ENCODE data around the gene TMEM63C. TPM values are rescaled to one million over a fixed set of nuclear protein-coding genes. Genes with fewer than 3 reads are reported as not detected.

Gene TMEM63C
- total RNA-seq, 1 experiment from 2014 or later, result 5.7 TPM

DNA sequence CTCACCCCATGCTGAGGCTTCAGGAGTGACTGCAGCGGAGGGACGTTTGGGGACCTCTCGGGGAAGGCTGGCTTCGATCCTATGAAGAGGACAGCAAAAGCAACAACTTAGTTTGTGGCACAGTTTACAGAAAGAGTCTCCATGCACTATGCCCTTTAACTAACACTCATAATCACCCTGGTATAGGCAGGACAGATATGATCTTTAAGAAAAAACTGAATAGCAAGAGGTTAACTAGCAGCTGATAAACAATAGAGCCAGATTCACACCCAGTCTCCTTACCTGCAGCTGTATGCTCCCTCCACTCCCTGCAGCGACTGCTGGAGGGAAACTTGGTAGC lies 27.4 kb downstream of the TMEM63C start (continued):
- TF ChIP-seq SRF (IDR thresholded peaks at IDR 0.05; ENCODE audit: low read depth), result no peak
- TF ChIP-seq POLR2A (IDR thresholded peaks at IDR 0.05; ENCODE audit: borderline replicate concordance, extremely low read depth, insufficient read depth, insufficient read length), result no peak
- TF ChIP-seq, protein P1, sequence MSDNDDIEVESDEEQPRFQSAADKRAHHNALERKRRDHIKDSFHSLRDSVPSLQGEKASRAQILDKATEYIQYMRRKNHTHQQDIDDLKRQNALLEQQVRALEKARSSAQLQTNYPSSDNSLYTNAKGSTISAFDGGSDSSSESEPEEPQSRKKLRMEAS (IDR thresholded peaks at IDR 0.05), result no peak
- no peak for TF ChIP-seq TCF7L2 (IDR thresholded peaks at IDR 0.05; ENCODE audit: borderline replicate concordance, extremely low read depth, insufficient read depth, insufficient read length)
- TF ChIP-seq EZH2 (IDR thresholded peaks at IDR 0.05), result no peak
- no peak for TF ChIP-seq JUND (IDR thresholded peaks at IDR 0.05)
- TF ChIP-seq, protein P2, sequence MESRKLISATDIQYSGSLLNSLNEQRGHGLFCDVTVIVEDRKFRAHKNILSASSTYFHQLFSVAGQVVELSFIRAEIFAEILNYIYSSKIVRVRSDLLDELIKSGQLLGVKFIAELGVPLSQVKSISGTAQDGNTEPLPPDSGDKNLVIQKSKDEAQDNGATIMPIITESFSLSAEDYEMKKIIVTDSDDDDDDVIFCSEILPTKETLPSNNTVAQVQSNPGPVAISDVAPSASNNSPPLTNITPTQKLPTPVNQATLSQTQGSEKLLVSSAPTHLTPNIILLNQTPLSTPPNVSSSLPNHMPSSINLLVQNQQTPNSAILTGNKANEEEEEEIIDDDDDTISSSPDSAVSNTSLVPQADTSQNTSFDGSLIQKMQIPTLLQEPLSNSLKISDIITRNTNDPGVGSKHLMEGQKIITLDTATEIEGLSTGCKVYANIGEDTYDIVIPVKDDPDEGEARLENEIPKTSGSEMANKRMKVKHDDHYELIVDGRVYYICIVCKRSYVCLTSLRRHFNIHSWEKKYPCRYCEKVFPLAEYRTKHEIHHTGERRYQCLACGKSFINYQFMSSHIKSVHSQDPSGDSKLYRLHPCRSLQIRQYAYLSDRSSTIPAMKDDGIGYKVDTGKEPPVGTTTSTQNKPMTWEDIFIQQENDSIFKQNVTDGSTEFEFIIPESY (IDR thresholded peaks at IDR 0.05; ENCODE audit: extremely low read depth, insufficient replicate concordance, low read length), result no peak

DNA sequence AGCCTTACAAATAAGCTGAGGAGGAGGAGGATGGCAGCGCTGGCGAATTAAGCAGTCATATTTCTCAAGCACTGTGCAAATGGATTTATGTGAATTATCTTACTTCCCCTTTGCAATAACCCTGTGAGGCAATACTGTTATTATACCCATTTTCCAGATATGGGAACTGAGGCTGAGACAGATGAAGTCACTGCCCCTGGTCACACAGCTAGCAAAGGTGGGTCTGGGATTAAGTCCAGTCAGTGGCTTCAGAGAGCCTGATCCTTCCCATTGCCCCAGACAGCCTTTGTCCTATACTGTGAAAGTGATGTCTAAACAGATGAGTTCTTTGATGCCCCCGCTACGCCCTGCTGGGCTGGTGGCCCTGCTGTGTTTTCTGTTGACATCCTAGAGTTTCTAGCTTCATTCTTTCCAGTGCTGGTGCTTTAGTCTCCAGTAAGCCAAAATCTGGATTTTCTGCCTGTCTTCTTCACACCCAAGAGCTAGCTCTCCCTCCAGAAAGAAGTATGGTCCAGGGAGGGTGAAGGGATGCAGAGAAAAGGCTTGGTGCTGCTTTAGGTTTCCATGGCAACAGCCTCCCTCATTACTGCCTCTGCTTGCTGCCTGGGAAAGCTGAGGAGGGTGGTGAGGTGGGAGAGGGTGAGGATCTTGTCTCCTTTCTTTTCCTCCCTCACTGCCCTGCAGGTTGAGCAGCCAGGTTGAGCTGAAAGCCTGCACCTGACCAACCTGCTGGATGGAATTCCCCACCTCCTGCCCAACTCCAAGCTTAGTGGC lies 30.7 kb downstream of the TMEM63C start:
- H3K27ac ChIP-seq (ENCODE audit: low read depth, low read length), result no peak overlapping the region
- no peak overlapping the region for H3K4me2 ChIP-seq (ENCODE audit: low read length)
- H3K36me3 ChIP-seq (ENCODE audit: control insufficient read depth in 1 of 2, insufficient read depth in 2 of 2, low read length in 2 of 2), result no peaks in the 10 kb centered on the region
- ChIA-PET CTCF (interaction anchor here (1.6 to 3.4 kb wide), 4 partner anchors 8 to 59 kb away, joined by 3 to 66 read pairs (median 4); no protein-coding TSS in a partner anchor), RAD21 (ENCODE audit: low non-redundant PET in 1 of 2, low total read pairs in 2 of 2, uncharacterized antibody in 2 of 2, unreplicated experiment in 2 of 2) (interaction anchor here (0.6 to 1.6 kb wide), 4 partner anchors 23 to 60 kb away, joined by 3 to 8 read pairs (median 5); no protein-coding TSS in a partner anchor), POLR2A (no interaction called here)
- ATAC-seq (no peak), DNase-seq (ENCODE audit: low read depth, low spot score) (no peak)
- H3K79me2 ChIP-seq (ENCODE audit: insufficient read depth, low read length), result no peaks in the 10 kb centered on the region
- H3K4me1 ChIP-seq (ENCODE audit: control insufficient read depth in 1 of 2, insufficient read depth in 2 of 2, low read length in 2 of 2), result peaks cover 0 to 5% of the 10 kb centered on the region in 2 experiments; a peak in 2 of 4 replicates
- H4K20me1 ChIP-seq (ENCODE audit: insufficient read depth), result no peaks in the 10 kb centered on the region
- H3K27me3 ChIP-seq (ENCODE audit: insufficient read depth, low read length), result no peaks in the 10 kb centered on the region
- BruUV-seq (replicated peaks), result no TSS peak
- H3K9me2 ChIP-seq (ENCODE audit: insufficient read depth), result no peaks in the 10 kb centered on the region
- H3K9me3 ChIP-seq (ENCODE audit: control insufficient read depth in 1 of 2, insufficient read depth in 1 of 2, low read depth in 1 of 2, low read length in 2 of 2), result no peaks in the 10 kb centered on the region
- H3K4me3 ChIP-seq (replicated peaks in 1 of 2; ENCODE audit: low read depth in 1 of 2, low read length in 2 of 2), result no peak overlapping the region
- H3K9ac ChIP-seq (ENCODE audit: low read length), result no peak overlapping the region
- intact Hi-C loops (cut with micrococcal nuclease), result loop anchor here (2.0 kb wide), 1 partner anchor 59 kb away; no protein-coding TSS in a partner anchor
- H2AFZ ChIP-seq (ENCODE audit: low read depth, low read length, poor library complexity, severe bottlenecking), result no peak overlapping the region
- TF ChIP-seq ZNF274 (IDR thresholded peaks at IDR 0.05; ENCODE audit: low read depth, low read length) (no peak), POLR2A (IDR thresholded peaks at IDR 0.05; ENCODE audit: borderline replicate concordance, extremely low read depth, insufficient read depth, insufficient read length) (no peak), CBX3 (IDR thresholded peaks at IDR 0.05; ENCODE audit: low read depth) (no peak), SP1 (IDR thresholded peaks at IDR 0.05; ENCODE audit: low read depth) (no peak), SRF (IDR thresholded peaks at IDR 0.05; ENCODE audit: low read depth) (no peak), CEBPB (IDR thresholded peaks at IDR 0.05; ENCODE audit: low read depth) (no peak), ZFX (IDR thresholded peaks at IDR 0.05) (no peak), TCF7L2 (IDR thresholded peaks at IDR 0.05; ENCODE audit: borderline replicate concordance, extremely low read depth, insufficient read depth, insufficient read length) (no peak), FOSL1 (IDR thresholded peaks at IDR 0.05; ENCODE audit: low read depth) (no peak), ELF1 (IDR thresholded peaks at IDR 0.05; ENCODE audit: borderline replicate concordance, low read depth) (no peak), JUND (IDR thresholded peaks at IDR 0.05) (no peak), EZH2 (IDR thresholded peaks at IDR 0.05) (no peak)
- TF ChIP-seq, protein P2 (IDR thresholded peaks at IDR 0.05; ENCODE audit: extremely low read depth, insufficient replicate concordance, low read length), result no peak
- TF ChIP-seq, protein P3, sequence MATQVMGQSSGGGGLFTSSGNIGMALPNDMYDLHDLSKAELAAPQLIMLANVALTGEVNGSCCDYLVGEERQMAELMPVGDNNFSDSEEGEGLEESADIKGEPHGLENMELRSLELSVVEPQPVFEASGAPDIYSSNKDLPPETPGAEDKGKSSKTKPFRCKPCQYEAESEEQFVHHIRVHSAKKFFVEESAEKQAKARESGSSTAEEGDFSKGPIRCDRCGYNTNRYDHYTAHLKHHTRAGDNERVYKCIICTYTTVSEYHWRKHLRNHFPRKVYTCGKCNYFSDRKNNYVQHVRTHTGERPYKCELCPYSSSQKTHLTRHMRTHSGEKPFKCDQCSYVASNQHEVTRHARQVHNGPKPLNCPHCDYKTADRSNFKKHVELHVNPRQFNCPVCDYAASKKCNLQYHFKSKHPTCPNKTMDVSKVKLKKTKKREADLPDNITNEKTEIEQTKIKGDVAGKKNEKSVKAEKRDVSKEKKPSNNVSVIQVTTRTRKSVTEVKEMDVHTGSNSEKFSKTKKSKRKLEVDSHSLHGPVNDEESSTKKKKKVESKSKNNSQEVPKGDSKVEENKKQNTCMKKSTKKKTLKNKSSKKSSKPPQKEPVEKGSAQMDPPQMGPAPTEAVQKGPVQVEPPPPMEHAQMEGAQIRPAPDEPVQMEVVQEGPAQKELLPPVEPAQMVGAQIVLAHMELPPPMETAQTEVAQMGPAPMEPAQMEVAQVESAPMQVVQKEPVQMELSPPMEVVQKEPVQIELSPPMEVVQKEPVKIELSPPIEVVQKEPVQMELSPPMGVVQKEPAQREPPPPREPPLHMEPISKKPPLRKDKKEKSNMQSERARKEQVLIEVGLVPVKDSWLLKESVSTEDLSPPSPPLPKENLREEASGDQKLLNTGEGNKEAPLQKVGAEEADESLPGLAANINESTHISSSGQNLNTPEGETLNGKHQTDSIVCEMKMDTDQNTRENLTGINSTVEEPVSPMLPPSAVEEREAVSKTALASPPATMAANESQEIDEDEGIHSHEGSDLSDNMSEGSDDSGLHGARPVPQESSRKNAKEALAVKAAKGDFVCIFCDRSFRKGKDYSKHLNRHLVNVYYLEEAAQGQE (IDR thresholded peaks at IDR 0.05; ENCODE audit: low read depth), result no peak

Data from HCT116 (cell line).